GM19395 (cell line): ENCODE results near the gene SPEM1.

Experiments
- ATAC-seq: cut with Tn5 transposase; IDR thresholded peaks from one replicate; pipeline ENCODE4 v1.9.1; 2021; ENCODE audit warnings: mild to moderate bottlenecking, moderate library complexity; ENCODE audit not compliant: unreplicated experiment

Gene SPEM1

GRCh38 chr17:7419819-7420610 is at the start of gene SPEM1:
Gene SPEM1 (plus strand): TSS chr17:7420324. CDS start chr17:7420385, 61 bp downstream.
- ATAC-seq, result no peak

- no peak for ATAC-seq
These were observed 49.3 kb upstream of the SPEM1 start for GRCh38 chr17:7370853-7371252.

- ATAC-seq, result no peak
These were observed 45.8 kb upstream of the SPEM1 start for GRCh38 chr17:7374353-7374752.

GRCh38 chr17:7379134-7379533 is 41.0 kb upstream of the SPEM1 start:
- no peak for ATAC-seq

GRCh38 chr17:7380321-7380720 is 39.8 kb upstream of the SPEM1 start:
- ATAC-seq, result no peak

- ATAC-seq, result no peak
These were observed 39.1 kb upstream of the SPEM1 start, which contains the start of gene TNK1 for GRCh38 chr17:7380855-7381683. Gene TNK1 (plus strand): TSS chr17:7381089. CDS start chr17:7382927, 1,838 bp downstream.

- no peak for ATAC-seq
These were observed 37.2 kb upstream of the SPEM1 start for GRCh38 chr17:7382901-7383300.

- no peak for ATAC-seq
These were observed 36.8 kb upstream of the SPEM1 start for GRCh38 chr17:7383371-7383741.

GRCh38 chr17:7383742-7384488 is 36.2 kb upstream of the SPEM1 start:
- no peak for ATAC-seq

GRCh38 chr17:7384489-7385081 is 35.5 kb upstream of the SPEM1 start:
- ATAC-seq, result no peak

- no peak for ATAC-seq
These were observed 31.3 kb upstream of the SPEM1 start for GRCh38 chr17:7388856-7389255.

- no peak for ATAC-seq
These were observed 29.9 kb upstream of the SPEM1 start for GRCh38 chr17:7389924-7390910.

- ATAC-seq, result no peak
These were observed 28.8 kb upstream of the SPEM1 start for GRCh38 chr17:7391307-7391706.

GRCh38 chr17:7392696-7393612 is 27.2 kb upstream of the SPEM1 start:
- no peak for ATAC-seq

GRCh38 chr17:7393613-7394451 is 26.3 kb upstream of the SPEM1 start:
- ATAC-seq, result no peak

- ATAC-seq, result no peak
These were observed 25.5 kb upstream of the SPEM1 start, which contains the start of gene PLSCR3 for GRCh38 chr17:7394452-7395191. Gene PLSCR3 (minus strand): TSS chr17:7394525. CDS start chr17:7394110, 415 bp downstream.

GRCh38 chr17:7396147-7396546 is 24.0 kb upstream of the SPEM1 start:
- ATAC-seq, result no peak
